GM18511 (cell line): Measurements from ENCODE around the gene RNASE12.
"Not testable (repeated sequence)": the region's sequence is repeated elsewhere in the genome, so short reads cannot be mapped to it uniquely, and the experiment has no call there.

Experiments used
- ATAC-seq: cut with Tn5 transposase; IDR thresholded peaks from one replicate; pipeline ENCODE4 v1.9.1; 2021; ENCODE audit warnings: mild to moderate bottlenecking, moderate library complexity; ENCODE audit not compliant: unreplicated experiment

Gene RNASE12

GRCh38 chr14:20583142-20583541 is 8.0 kb downstream of the RNASE12 start:
- ATAC-seq: no peak

- no peak for ATAC-seq
Observed at GRCh38 chr14:20580242-20580641, 10.9 kb downstream of the RNASE12 start.

GRCh38 chr14:20578784-20579502 is 12.2 kb downstream of the RNASE12 start:
- no peak for ATAC-seq

- no peak for ATAC-seq
Observed at GRCh38 chr14:20578325-20578724, 12.9 kb downstream of the RNASE12 start.

GRCh38 chr14:20572382-20572990 is 18.7 kb downstream of the RNASE12 start:
- not testable (repeated sequence) for ATAC-seq

GRCh38 chr14:20570720-20571119 is 20.5 kb downstream of the RNASE12 start:
- ATAC-seq: not testable (repeated sequence)

GRCh38 chr14:20569865-20570264 is 21.3 kb downstream of the RNASE12 start:
- ATAC-seq: not testable (repeated sequence)

- no peak for ATAC-seq
Observed at GRCh38 chr14:20569066-20569465, 22.1 kb downstream of the RNASE12 start.

GRCh38 chr14:20568393-20568792 is 22.8 kb downstream of the RNASE12 start:
- no peak for ATAC-seq

- not testable (repeated sequence) for ATAC-seq
Observed at GRCh38 chr14:20567199-20567598, 24.0 kb downstream of the RNASE12 start.

- no peak for ATAC-seq
Observed at GRCh38 chr14:20564501-20564997, 26.6 kb downstream of the RNASE12 start.

- no peak for ATAC-seq
Observed at GRCh38 chr14:20563971-20564370, 27.2 kb downstream of the RNASE12 start.

GRCh38 chr14:20560961-20561360 is 30.2 kb downstream of the RNASE12 start, which contains the start of gene RNASE9:
RNASE9 (minus strand) TSS chr14:20561047.
- ATAC-seq: no peak

GRCh38 chr14:20559461-20559904 is 31.7 kb downstream of the RNASE12 start:
- no peak for ATAC-seq

- no peak for ATAC-seq
Observed at GRCh38 chr14:20557212-20557542, 34.0 kb downstream of the RNASE12 start.

GRCh38 chr14:20556500-20557211 is 34.5 kb downstream of the RNASE12 start:
- no peak for ATAC-seq

GRCh38 chr14:20555845-20556244 is 35.3 kb downstream of the RNASE12 start:
- no peak for ATAC-seq

GRCh38 chr14:20553024-20553423 is 38.2 kb downstream of the RNASE12 start:
- ATAC-seq: no peak

GRCh38 chr14:20551606-20552005 is 39.6 kb downstream of the RNASE12 start:
- no peak for ATAC-seq

GRCh38 chr14:20550926-20551325 is 40.2 kb downstream of the RNASE12 start:
- ATAC-seq: no peak

- ATAC-seq: no peak
Observed at GRCh38 chr14:20548414-20549158, 42.6 kb downstream of the RNASE12 start.
